GM18526 (cell line): ENCODE results near the gene USF2.

Experiments
- POLR2A ChIP-seq: IDR thresholded peaks from 3 replicates; pipeline ENCODE4 v1.6.1; 2011; ENCODE audit not compliant: insufficient read length; ENCODE audit errors: extremely low read depth

Gene USF2

DNA sequence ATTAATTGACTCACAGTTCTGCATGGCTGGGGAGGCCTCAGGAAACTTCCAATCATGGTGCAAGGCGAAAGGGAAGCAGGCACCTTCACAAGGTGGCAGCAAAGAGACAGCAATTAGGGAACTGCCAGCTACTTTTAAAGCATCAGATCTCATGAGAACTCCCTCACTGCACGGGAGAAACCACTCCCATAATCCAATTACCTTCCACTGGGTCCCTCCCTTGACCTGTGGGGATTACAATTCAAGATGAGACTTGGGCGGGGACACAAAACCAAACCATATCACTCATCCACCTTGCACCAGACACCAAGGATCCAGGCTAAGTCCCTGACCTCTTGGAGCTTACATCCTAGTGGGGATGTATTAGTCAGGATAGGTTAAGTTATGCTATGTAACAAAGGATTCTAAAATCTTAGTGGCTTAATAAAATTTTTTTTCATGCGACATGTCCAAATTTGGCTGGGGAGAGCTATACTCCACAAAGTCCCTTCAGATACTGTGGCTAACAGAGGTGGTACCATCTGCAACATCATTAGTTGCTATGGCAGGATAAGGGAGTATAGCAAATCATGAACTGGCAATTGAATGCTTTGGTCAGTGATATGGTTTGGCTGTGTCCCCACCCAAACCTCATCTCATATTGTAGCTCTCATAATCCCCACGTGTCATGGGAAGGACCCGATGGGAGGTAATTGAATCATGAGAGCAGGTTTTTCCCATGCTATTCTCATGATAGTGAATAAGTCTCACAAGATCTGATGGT lies 31.9 kb upstream of the USF2 start:
- no peak for TF ChIP-seq POLR2A

- no peak for TF ChIP-seq POLR2A
Observed at GRCh38 chr19:35240327-35240726, 28.4 kb upstream of the USF2 start.

GRCh38 chr19:35241417-35241816 lies 27.3 kb upstream of the USF2 start:
- TF ChIP-seq POLR2A, result no peak

DNA sequence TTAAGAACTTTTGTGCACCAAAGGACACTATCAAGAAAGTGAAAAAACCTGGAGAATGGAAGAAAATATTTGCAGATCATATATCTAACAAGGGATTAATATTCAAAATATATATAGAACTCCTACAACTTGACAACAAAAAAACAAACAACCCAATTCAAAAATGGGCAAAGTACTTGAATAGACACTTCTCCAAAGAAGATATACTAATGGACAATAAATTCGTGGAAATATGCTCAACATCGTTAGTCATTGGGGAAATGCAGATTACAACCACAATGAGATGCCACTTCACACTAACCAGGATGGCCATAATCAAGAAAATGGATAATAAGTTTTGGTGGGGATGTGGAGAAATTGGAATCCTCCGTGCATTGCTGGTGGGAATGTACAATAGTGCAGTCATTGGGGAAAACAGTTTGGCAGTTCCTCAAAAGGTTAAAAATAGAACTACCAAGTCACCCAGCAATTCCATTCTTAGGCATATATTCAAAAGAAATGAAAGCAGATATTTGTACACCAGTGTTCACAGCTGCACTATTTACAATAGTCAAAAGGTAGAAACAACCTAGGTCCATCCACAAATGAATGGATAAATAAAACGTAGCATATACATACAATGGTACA lies 22.2 kb upstream of the USF2 start:
- TF ChIP-seq POLR2A, result no peak

- TF ChIP-seq POLR2A, result peak; percentile 37
Observed at GRCh38 chr19:35247526-35248309, 21.0 kb upstream of the USF2 start.

DNA sequence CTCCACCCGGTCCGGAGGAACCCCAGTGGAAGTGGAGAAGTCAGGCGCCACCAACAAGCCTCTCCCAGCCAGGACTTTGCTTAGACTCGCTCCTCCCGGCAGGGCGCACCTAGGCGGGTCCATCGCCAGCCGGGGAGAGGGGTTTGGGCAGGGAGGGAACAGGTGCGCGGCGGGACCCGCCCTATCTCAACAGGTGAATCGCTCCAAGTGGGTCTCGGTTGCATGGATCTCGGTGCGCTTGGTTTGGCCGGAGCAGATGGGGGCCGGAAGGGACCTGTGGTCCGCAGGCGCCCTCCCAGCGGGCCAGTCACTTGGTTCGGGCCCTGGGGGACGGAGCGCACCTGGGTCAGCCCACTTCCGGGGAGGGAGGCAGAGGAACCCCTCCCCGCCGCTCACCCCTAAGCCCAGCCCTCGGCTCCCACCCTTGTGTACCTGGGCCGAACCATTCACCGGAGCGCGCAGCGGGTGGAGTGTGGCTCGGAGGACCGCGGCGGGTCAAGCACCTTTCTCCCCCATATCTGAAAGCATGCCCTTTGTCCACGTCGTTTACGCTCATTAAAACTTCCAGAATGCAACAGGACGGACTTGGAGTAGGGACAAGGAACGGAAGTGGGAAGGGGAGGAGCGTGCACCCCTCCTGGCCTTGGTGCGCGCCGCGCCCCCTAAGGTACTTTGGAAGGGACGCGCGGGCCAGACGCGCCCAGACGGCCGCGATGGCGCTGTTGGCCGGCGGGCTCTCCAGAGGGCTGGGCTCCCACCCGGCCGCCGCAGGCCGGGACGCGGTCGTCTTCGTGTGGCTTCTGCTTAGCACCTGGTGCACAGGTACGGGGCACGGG lies 20.2 kb upstream of the USF2 start, which contains the start of gene LSR:
TSS of gene LSR (plus strand) at position 693 of the 836 bp plus-strand sequence. CDS start at position 714, 21 bp downstream.
- TF ChIP-seq POLR2A, result peak; percentile 97

DNA sequence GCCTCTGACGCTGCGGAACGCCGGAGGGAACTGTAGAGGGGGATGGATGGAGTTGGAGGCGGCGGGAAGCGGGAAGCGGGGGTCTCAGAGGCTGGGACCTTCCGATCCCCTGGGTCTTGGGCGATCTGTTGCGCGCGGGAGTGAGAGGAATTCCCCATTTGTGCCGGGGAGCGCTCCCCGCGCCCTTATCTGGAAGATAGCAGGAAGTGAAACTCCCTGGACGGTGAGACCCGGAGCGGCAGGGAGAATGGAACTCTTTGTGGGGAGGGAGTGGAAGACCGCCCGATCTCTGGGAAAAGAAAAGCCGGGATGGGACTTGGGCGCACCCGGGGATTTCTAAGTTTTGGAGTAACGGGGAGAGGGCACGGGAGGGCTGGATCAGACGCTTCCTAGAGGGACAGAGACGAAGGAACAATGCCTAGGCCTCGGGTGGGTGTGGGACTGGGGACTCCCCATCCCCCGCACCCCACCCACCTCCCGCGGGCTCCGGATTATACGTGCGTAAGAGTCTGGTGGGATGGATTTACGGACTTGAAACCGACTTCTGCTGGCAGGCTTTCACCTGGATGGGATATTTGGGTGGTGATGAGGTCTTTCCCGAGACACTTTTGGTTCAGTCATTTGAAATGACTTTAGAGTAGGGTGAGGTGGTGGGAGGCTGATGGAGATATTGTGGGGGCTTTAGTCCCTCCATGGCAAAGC lies 19.5 kb upstream of the USF2 start:
- TF ChIP-seq POLR2A, result no peak

- no peak for TF ChIP-seq POLR2A
Observed at GRCh38 chr19:35249848-35250711, 18.7 kb upstream of the USF2 start.

DNA sequence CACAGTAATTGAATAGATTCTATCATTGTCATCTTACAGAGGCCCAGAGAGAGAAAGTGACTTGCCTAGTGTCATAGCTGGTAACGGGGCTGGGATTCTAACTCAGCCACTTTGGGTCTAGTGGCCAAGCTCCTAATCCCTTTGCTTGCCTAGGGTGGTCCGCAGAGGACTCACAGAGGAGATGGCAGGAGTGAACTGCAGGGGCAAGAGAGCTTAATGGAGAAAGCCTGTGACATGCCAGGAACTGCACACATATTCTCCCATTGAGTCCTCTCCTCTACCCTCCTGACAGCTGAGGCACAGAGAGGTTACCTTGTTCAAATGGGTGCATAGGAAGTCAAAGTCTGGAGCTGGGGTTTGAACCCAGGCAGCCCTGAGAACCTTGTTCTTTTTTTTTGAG lies 17.3 kb upstream of the USF2 start:
- TF ChIP-seq POLR2A, result no peak

GRCh38 chr19:35253316-35254286 lies 15.2 kb upstream of the USF2 start:
- no peak for TF ChIP-seq POLR2A

DNA sequence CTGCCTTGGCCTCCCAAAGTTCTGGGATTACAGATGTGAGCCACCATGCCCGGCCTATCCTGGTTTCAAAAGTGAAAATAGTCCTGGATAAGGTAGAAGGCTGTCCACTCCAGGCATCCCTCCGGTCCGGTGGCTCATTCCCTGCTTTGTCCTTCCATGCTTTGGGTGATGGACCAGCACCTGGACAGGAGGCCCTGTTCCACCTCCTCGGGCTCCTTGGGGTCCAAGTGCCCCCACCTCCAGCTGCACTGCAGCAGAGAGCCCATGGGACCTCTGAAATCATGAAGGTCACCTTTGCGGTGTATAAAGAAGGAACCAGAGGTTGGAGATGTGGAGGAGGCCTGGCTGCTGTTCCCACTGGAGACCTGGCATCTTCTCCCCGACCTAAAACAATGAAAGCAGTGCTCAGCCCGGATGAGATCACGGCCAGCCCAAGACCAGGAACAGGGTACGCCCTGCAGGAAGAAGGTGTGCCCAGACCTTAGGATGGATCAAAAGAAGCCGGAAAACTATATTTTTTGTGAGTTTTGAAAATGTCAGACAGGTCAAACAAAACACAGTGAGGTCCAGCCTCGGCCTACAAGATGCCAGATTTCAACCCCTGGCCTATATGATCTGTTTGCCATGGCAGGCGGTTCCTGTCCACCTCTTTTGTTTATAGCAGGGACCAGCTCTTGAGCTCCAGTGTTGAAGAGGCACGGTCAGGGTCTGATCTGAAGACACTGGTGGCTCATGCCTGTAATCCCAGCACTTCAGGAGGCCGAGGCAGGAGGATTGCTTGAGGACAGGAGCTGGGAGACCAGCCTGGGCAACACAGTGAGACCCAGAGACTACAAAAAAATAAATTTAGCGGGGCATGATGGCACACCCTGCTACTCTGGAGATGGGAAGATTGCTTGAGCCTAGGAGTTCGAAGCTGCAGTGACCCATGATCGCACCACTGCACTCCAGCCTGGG lies 14.1 kb upstream of the USF2 start:
- TF ChIP-seq POLR2A, result no peak
